Stimulated activated naive B cell treated with anti-CD40 and anti-IgM and Interleukin-4, amounts not matched to agents 10 μg/mL and 1 μg/mL and 100 μg/mL, for 72 hours (primary cell): ENCODE results near the gene RMRP.
"Not testable (repeated sequence)": the region's sequence is repeated elsewhere in the genome, so short reads cannot be mapped to it uniquely, and the experiment has no call there.

Experiments used
- ATAC-seq, 2 donors: fragments of 150-1000 bp; cut with Tn5 transposase; replicated peaks; 2 replicates each; pipeline ENCODE4 v1.10.0; 2021; ENCODE audit warnings: moderate library complexity in 1 of 2
- DNase-seq: peaks from one replicate; pipeline ENCODE4 v3.0.0; 2021
- H3K27ac Mint-ChIP-seq: one replicate; pipeline ENCODE4 v1.8.0; 2022; ENCODE audit warnings: mild to moderate bottlenecking, mixed read lengths
- H3K27me3 Mint-ChIP-seq, 2 donors: one replicate each; pipeline ENCODE4 v1.8.0; 2022; ENCODE audit warnings: mixed read lengths in 2 of 2
- H3K36me3 Mint-ChIP-seq, 2 donors: one replicate each; pipeline ENCODE4 v1.8.0; 2022; ENCODE audit warnings: mixed read lengths in 2 of 2, mild to moderate bottlenecking in 1 of 2
- H3K4me1 Mint-ChIP-seq, 2 donors: one replicate each; pipeline ENCODE4 v1.8.0; 2022; ENCODE audit warnings: mixed read lengths in 2 of 2, mild to moderate bottlenecking in 1 of 2
- H3K4me3 Mint-ChIP-seq, 2 donors: one replicate each; pipeline ENCODE4 v1.8.0; 2022; ENCODE audit warnings: mild to moderate bottlenecking in 2 of 2, mixed read lengths in 2 of 2, moderate library complexity in 1 of 2
- H3K9me3 Mint-ChIP-seq, 2 donors: one replicate each; pipeline ENCODE4 v1.8.0; 2022; ENCODE audit warnings: mixed read lengths in 2 of 2, mild to moderate bottlenecking in 1 of 2

RMRP gene

GRCh38 chr9:35650341-35651158 lies 7.3 kb downstream of the RMRP start, which contains the start of gene SIT1:
SIT1 (minus strand) TSS chr9:35650931; CDS start chr9:35650853, 78 bp downstream.
- ATAC-seq (no peak), DNase-seq (no peak)
- H3K4me3 Mint-ChIP-seq: peak within 1 kb of the TSS; percentile 51 to 82
- peaks cover 0 to 4% of the 10 kb centered on the region in 2 donors for H3K36me3 Mint-ChIP-seq
- H3K27me3 Mint-ChIP-seq: no peaks in the 10 kb centered on the region
- H3K9me3 Mint-ChIP-seq: no peaks in the 10 kb centered on the region
- peak within 1 kb of the TSS; percentile 87 for H3K27ac Mint-ChIP-seq
- peaks cover 41 to 67% of the 10 kb centered on the region in 2 donors for H3K4me1 Mint-ChIP-seq

GRCh38 chr9:35649431-35650340 lies 8.1 kb downstream of the RMRP start:
- H3K4me3 Mint-ChIP-seq: peak overlapping the region; percentile 51 to 82
- no peak for ATAC-seq

GRCh38 chr9:35646533-35647265 lies 11.1 kb downstream of the RMRP start:
- peak; percentile 88 for DNase-seq
- peaks cover 60 to 93% of the 10 kb centered on the region in 2 donors for H3K4me1 Mint-ChIP-seq

More at GRCh38 chr9:35649431-35650340, 8.1 kb downstream of the RMRP start:
- H3K9me3 Mint-ChIP-seq: no peaks in the 10 kb centered on the region
- H3K36me3 Mint-ChIP-seq: peaks cover 1 to 5% of the 10 kb centered on the region in 2 donors
- peaks cover 41 to 75% of the 10 kb centered on the region in 2 donors for H3K4me1 Mint-ChIP-seq
- no peaks in the 10 kb centered on the region for H3K27me3 Mint-ChIP-seq
- peak overlapping the region; percentile 87 for H3K27ac Mint-ChIP-seq
- DNase-seq: no peak

GRCh38 chr9:35646153-35646532 lies 11.7 kb downstream of the RMRP start:
- H3K4me3 Mint-ChIP-seq: peak overlapping the region; percentile 87 to 100
- peak overlapping the region; percentile 91 for H3K27ac Mint-ChIP-seq
- ATAC-seq: no peak
- no peaks in the 10 kb centered on the region for H3K27me3 Mint-ChIP-seq
- DNase-seq: no peak
- peaks cover 10% of the 10 kb centered on the region in 2 donors for H3K36me3 Mint-ChIP-seq
- H3K9me3 Mint-ChIP-seq: peaks cover 0 to 1% of the 10 kb centered on the region in 2 donors
- peaks cover 62 to 93% of the 10 kb centered on the region in 2 donors for H3K4me1 Mint-ChIP-seq

More at GRCh38 chr9:35646533-35647265, 11.1 kb downstream of the RMRP start:
- Mint-ChIP-seq H3K27me3 (no peaks in the 10 kb centered on the region), H3K36me3 (peaks cover 9 to 10% of the 10 kb centered on the region in 2 donors), H3K9me3 (peaks cover 0 to 1% of the 10 kb centered on the region in 2 donors), H3K4me3 (peak overlapping the region; percentile 87 to 100), H3K27ac (peak overlapping the region; percentile 91)
- peak; percentile 82 to 84 for ATAC-seq

- Mint-ChIP-seq H3K36me3 (peaks cover 14% of the 10 kb centered on the region in 2 donors), H3K4me3 (peak overlapping the region; percentile 87 to 100), H3K27ac (peak overlapping the region; percentile 91), H3K4me1 (peaks cover 62 to 93% of the 10 kb centered on the region in 2 donors)
- DNase-seq, H3K9me3 Mint-ChIP-seq, H3K27me3 Mint-ChIP-seq, ATAC-seq: not testable (repeated sequence)
Observed at GRCh38 chr9:35645736-35646135, 12.1 kb downstream of the RMRP start.

GRCh38 chr9:35643046-35643445 lies 14.8 kb downstream of the RMRP start:
- Mint-ChIP-seq H3K27me3 (no peaks in the 10 kb centered on the region), H3K9me3 (peaks cover 4 to 6% of the 10 kb centered on the region in 2 donors), H3K27ac (peak overlapping the region; percentile 90), H3K4me1 (peaks cover 55 to 88% of the 10 kb centered on the region in 2 donors), H3K4me3 (no peak overlapping the region), H3K36me3 (peaks cover 25 to 27% of the 10 kb centered on the region in 2 donors)
- DNase-seq: no peak
- no peak for ATAC-seq

- Mint-ChIP-seq H3K36me3 (peaks cover 31 to 35% of the 10 kb centered on the region in 2 donors), H3K27ac (peak overlapping the region; percentile 91), H3K9me3 (peaks cover 8 to 14% of the 10 kb centered on the region in 2 donors), H3K4me1 (peaks cover 64 to 91% of the 10 kb centered on the region in 2 donors), H3K4me3 (peak overlapping the region in 1 of 2 donors; percentile 37)
- DNase-seq, ATAC-seq, H3K27me3 Mint-ChIP-seq: not testable (repeated sequence)
Observed at GRCh38 chr9:35641478-35641877, 16.3 kb downstream of the RMRP start.

- Mint-ChIP-seq H3K4me3 (peak overlapping the region; percentile 55 to 62), H3K9me3 (peaks cover 8 to 14% of the 10 kb centered on the region in 2 donors), H3K4me1 (peaks cover 68 to 91% of the 10 kb centered on the region in 2 donors), H3K36me3 (peaks cover 27 to 35% of the 10 kb centered on the region in 2 donors), H3K27ac (peak overlapping the region; percentile 84)
- not testable (repeated sequence) for DNase-seq, ATAC-seq, H3K27me3 Mint-ChIP-seq
Observed at GRCh38 chr9:35640431-35640830, 17.4 kb downstream of the RMRP start.

GRCh38 chr9:35639631-35640030 lies 18.2 kb downstream of the RMRP start:
- no peak for DNase-seq
- H3K4me1 Mint-ChIP-seq: peaks cover 72 to 91% of the 10 kb centered on the region in 2 donors
- H3K27me3 Mint-ChIP-seq: no peaks in the 10 kb centered on the region
- H3K27ac Mint-ChIP-seq: peak overlapping the region; percentile 90
- H3K4me3 Mint-ChIP-seq: peak overlapping the region; percentile 46 to 63
- peaks cover 25 to 33% of the 10 kb centered on the region in 2 donors for H3K36me3 Mint-ChIP-seq
- ATAC-seq: no peak
- H3K9me3 Mint-ChIP-seq: peaks cover 8 to 14% of the 10 kb centered on the region in 2 donors

- Mint-ChIP-seq H3K9me3 (peaks cover 8 to 14% of the 10 kb centered on the region in 2 donors), H3K27ac (peak overlapping the region; percentile 90), H3K4me1 (peaks cover 71 to 91% of the 10 kb centered on the region in 2 donors), H3K4me3 (peak overlapping the region; percentile 46 to 63), H3K36me3 (peaks cover 24 to 31% of the 10 kb centered on the region in 2 donors)
- peak; percentile 18 to 33 for ATAC-seq
- not testable (repeated sequence) for DNase-seq, H3K27me3 Mint-ChIP-seq
Observed at GRCh38 chr9:35639225-35639624, 18.6 kb downstream of the RMRP start.

GRCh38 chr9:35638751-35639150 lies 19.1 kb downstream of the RMRP start:
- H3K9me3 Mint-ChIP-seq: peaks cover 8 to 14% of the 10 kb centered on the region in 2 donors

GRCh38 chr9:35637427-35637955 lies 20.3 kb downstream of the RMRP start:
- not testable (repeated sequence) for DNase-seq, ATAC-seq, H3K27me3 Mint-ChIP-seq
- H3K9me3 Mint-ChIP-seq: peaks cover 6 to 14% of the 10 kb centered on the region in 2 donors
- peaks cover 20 to 26% of the 10 kb centered on the region in 2 donors for H3K36me3 Mint-ChIP-seq
- H3K27ac Mint-ChIP-seq: peak overlapping the region; percentile 90
- peaks cover 69 to 88% of the 10 kb centered on the region in 2 donors for H3K4me1 Mint-ChIP-seq
- H3K4me3 Mint-ChIP-seq: peak overlapping the region; percentile 37 to 53

More at GRCh38 chr9:35638751-35639150, 19.1 kb downstream of the RMRP start:
- H3K4me3 Mint-ChIP-seq, DNase-seq, H3K27me3 Mint-ChIP-seq, ATAC-seq: not testable (repeated sequence)
- Mint-ChIP-seq H3K4me1 (peaks cover 73 to 92% of the 10 kb centered on the region in 2 donors), H3K36me3 (peaks cover 24 to 31% of the 10 kb centered on the region in 2 donors), H3K27ac (peak overlapping the region; percentile 90)

- Mint-ChIP-seq H3K27ac (peak overlapping the region; percentile 90), H3K36me3 (peaks cover 20 to 26% of the 10 kb centered on the region in 2 donors), H3K9me3 (peaks cover 6 to 14% of the 10 kb centered on the region in 2 donors), H3K4me1 (peaks cover 64 to 84% of the 10 kb centered on the region in 2 donors), H3K4me3 (peak overlapping the region; percentile 5 to 37)
- DNase-seq, ATAC-seq, H3K27me3 Mint-ChIP-seq: not testable (repeated sequence)
Observed at GRCh38 chr9:35636877-35637246, 21.0 kb downstream of the RMRP start.
